Hematopoietic multipotent progenitor cell treated with erythropoietin and hydrocortisone succinate and interleukin-3 and kit ligand, for 8 days (in vitro differentiated cells): ENCODE results near the gene ZNF839.
"Not testable (repeated sequence)": the region's sequence is repeated elsewhere in the genome, so short reads cannot be mapped to it uniquely, and the experiment has no call there.

Experiments used
- DNase-seq: peaks from one replicate; pipeline ENCODE4 v3.0.0-alpha.2; 2015

Gene ZNF839

DNA sequence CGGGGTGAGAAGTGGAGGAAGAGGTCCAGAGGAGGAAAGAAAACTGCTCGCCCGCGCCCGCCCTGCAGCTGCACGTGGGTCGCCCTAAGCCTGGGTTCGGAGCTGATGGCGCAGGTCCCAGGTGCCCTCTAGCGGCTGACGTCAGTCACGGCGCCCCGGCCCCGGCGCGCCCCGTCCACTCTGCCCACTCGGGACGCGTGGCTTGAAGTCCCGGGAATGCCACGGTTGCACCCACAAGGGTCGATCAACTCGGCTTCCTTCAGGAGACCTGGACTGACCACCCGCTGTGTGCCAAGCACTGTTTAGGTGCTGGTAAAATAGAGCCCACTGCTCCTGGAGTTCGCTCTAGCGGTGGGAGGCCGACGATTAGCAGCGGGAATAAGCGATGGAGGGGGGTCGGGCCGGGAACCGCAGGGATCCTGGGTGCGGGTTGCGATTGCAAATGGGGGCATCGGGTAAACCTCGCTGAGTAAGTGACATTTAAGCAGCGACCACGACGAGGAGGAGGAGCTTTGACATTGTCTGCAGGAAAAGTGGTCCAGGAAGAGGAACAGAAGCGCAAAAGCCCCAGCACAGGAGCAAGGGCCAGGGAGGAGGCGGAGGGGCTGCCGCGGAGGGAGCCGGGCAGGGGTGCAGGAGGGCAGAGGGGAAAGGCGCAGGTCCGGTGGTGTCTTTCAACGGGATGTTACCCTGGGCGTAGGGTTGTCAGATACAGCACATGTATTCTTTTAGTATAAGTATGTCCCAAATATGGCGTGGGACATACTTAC, 5.1 kb upstream of the ZNF839 start:
- DNase-seq: peak; percentile 84

GRCh38 chr14:102315121-102315520, 4.4 kb upstream of the ZNF839 start:
- DNase-seq: peak; percentile 11

- DNase-seq: no peak
Observed at GRCh38 chr14:102316338-102316742, 3.2 kb upstream of the ZNF839 start.

- DNase-seq: peak; percentile 93
Observed at GRCh38 chr14:102316743-102317563, 2.6 kb upstream of the ZNF839 start.

- DNase-seq: peak; percentile 83
Observed at GRCh38 chr14:102317564-102318248, 1.8 kb upstream of the ZNF839 start.

GRCh38 chr14:102318781-102319276, 717 bp upstream of the ZNF839 start:
- no peak for DNase-seq

DNA sequence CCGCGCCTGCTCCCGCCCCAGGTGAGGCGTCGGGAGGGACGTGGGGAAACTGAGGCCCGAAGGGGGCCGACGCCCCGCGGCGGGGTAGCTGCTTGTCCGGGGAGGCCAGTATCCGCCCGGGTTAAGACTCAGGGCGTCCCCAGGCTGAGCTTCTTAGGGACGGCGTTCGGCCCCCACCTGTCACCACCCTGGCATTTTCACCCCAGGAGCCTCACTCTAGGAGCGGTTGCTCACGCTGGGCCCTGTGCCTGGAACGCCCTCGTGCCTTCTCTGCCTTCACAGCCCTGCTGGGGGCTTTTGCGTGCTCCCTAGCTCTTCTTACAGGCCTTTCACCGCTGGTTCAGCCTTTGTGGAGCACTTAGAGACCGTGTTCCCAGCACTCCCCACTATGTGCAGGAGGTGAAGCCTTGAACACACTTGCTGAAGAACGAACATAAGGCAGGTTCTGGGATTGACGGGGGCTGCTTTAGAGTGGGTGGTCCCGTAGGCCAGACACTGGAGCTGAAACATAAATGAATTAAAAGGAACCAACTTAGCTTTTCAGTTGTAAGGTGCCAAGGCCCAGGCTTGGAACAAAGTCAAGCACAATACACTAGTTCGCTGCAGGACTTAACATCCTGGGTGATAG, 601 bp downstream of the ZNF839 start:
- DNase-seq: peak; percentile 57

DNA sequence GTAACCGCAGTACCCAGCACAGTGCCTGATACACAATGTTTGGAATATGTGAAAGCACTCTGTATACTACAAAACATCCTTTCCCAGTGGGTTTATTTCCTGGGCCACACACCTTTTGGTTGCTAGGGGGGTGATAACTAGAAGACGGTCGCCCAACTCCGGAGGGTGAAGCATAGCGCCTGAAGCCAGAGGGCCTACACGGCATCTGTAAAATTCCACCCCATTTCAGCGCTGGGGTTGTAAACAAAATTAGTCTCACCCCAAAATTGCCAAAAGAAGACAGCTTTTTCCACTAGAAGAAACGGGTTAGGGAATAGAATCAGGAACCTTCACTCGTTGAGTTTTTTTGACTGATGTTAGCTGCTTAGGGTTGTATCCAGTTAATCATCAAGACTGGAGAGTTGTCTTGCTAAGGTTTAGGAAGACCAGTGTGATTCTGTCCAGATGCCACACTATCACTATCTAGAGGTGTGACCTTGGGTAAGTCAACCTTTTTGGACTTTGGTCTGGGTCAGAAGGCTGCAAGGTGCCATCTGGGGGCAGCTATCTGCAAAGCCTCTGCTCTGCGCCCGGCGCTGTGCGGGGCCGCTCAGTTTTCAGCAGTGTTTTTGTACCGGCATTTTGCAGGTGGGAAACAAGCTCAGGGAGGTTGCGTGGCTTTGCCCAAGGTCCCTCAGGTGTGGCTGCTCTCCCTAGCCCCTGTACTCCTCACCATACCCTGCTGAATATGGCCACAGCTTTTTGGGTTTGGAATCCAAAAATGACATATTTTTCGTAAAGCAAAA, 1.3 kb downstream of the ZNF839 start:
- peak; percentile 6 for DNase-seq

DNA sequence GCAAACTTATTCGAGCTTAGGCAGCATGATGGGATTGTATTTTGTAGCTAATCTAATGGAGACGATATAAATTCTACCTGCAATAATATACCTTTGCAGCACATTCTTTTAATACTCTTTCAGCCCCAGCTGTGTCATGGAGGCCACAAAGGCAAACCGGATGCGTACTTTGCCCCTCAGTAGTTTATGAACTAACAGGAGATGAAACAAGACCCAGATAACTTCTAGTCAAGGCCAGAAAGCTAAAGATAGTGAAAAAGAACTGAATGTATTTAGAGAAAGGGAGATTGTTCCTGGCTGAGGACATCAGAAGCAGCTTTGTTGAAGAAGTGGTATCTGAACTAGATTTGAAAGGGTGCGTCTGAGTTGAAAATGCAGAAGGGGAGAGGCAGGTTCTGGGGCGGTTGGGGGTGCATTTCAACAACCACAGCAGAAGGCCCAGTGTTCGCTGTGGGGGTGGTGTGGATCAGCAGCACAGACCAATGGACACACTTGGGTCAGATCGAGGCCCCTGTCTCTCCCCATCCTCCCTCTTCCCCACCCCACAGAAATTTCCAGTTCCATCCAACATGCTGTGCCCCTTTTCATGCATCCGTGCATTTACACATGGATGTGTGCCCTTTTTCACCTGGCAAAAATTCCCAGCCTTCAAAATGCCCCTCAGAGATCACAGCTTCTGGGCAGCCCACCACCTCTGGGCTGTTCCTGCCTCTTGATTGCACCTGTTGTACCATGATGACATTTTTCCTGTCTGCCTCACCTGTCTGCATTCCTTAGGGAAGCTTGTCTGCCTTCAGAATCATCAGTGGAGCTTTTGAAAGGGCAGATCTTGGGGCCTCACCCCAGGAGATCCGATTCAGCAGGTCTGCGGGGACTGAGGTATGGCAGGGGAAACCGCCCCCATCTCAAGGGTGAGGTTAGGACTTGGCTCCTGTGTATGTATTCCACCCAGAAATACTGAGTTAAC, 2.2 kb downstream of the ZNF839 start:
- DNase-seq: no peak

- DNase-seq: peak; percentile 81
Observed at GRCh38 chr14:102323102-102323501, 3.6 kb downstream of the ZNF839 start.

DNA sequence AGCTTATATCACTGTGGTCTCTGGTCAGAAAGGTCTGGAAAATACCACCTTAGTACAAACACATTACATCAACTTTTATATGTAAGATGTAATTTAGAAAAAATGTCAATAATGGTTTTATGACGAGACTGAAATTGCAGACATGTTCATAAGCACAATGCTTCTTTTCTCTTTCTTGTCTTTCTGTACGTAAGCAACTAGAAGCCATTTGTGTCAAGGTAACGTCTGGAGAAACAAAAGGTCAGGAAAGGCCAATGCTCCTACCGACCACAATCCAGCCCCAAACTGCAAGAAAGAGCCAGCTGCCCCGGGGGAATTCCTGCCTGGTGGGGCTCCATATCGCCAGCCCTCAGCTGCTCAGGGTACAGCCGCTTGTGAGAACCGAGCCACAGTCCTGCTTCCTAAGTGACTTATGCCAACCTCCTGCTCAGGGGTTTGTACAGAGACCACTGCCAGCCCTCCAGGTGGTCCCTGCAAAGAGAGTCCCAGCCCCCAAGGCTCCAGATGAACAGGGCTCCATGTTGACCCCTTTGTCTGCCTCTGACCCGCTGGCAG, 6.3 kb downstream of the ZNF839 start:
- no peak for DNase-seq

GRCh38 chr14:102326583-102326982, 7.0 kb downstream of the ZNF839 start:
- DNase-seq: no peak

DNA sequence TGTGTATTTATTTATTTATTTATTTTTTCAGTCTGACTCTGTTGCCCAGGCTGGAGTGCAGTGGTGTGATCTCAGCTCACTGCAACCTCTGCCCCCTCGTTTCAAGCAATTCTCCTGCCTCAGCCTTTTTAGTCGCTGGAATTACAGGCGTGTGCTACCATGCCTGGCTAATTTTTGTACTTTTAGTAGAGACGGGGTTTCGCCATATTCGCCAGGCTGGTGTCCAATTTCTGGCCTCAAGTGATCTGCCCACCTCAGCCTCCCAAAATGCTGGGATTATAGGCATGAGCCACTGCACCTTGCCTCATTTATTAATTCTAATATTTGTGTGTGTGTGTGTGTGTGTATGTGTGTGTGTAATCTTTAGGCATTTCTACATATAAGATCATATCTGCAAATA, 9.8 kb downstream of the ZNF839 start:
- DNase-seq: not testable (repeated sequence)

- DNase-seq: no peak
Observed at GRCh38 chr14:102330806-102331205, 11.3 kb downstream of the ZNF839 start.

- DNase-seq: no peak
Observed at GRCh38 chr14:102333390-102333789, 13.8 kb downstream of the ZNF839 start.

DNA sequence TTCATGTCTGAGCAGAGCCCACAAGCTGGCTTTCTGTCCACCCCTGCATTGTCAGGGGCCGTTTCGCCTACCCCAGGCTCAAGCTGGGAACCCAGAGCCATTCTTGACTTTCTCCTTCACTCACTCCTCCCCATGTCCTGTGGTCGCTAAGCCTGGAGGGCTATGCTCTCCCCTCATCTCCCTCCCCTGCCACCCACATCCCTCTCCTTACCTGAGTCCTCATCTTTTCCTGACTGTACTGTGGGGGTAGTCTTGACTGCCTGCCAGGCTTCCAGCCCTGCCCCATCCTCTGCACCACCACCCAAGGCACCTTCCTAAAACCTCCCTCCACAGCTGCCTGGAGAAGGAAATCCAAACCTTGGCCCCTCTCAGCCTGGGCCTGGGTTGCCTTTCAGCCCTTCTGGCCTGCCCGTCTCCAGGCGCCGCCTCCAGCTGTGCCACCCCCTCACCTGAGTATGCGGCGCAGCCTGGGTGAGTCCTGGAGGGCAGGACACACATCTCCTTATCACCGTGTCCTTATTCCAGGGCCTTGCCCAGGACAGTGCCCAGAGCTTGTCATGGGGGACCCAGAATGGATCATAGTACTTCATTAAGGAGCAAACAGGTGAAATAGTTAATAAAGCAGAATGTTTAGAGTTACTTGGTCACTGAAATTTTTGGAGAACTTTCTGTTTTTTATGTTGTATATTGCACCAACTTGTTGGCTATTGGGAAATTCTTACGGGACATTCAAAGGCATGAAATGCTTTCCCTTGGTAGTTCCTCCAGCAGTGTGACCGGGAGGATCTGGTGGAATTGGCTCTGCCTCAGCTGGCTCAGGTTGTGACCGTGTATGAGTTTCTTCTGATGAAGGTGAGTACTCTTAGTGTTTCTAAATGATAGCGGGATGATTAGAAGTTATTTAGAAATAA, 14.5 kb downstream of the ZNF839 start:
- DNase-seq: no peak

DNA sequence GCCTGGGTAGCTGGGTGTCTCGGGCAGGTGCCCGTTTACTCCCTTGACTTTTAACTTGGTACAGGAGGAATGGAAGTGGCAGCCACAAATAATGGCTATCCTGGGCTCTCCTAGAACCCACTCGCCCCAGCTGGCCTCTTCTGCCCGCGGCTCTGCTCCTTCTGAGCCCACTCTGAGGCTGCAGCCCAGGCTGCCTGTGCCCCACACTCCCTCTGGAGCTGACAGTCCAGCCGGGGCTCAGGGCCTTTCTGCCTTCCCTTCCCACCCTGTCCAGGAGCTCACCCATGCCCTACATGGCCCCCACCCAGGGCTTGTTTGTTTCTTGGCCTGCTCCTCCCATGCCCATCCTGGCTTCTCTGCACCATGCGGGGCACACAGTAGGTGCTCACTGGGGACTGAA, 15.6 kb downstream of the ZNF839 start:
- no peak for DNase-seq

DNA sequence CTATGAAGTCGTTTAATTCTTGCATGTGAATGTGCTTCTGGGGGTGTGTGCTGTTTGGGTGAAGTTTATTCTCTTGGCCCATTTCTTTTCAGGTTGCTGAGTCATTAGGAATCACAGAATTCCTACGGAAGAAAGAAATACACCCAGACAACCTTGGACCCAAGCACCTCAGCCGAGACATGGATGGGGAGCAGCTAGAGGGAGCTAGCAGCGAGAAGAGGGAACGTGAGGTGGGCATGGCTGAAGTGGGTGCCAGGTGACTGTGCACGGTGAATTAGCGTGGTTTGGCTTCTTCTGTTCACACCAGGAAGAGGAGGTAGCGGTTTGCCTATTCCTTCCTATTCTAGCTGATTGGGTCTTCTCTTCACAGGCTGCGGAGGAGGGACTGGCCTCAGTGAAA, 19.2 kb downstream of the ZNF839 start:
- no peak for DNase-seq

DNA sequence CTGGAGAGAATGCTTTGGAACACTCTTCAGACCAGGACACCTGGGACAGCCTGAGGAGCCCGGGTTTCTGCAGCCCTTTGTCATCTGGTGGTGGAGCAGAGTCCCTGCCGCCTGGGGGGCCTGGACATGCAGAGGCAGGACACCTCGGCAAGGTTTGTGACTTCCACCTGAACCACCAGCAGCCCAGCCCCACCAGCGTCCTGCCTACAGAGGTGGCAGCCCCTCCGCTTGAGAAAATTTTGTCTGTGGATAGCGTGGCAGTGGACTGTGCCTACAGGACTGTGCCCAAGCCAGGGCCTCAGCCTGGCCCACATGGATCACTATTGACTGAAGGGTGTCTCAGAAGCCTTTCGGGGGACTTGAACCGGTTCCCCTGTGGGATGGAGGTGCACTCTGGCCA, 22.0 kb downstream of the ZNF839 start:
- DNase-seq: no peak
